Fibroblast of skin of left quadriceps (primary cell): Measurements from ENCODE around the gene OR6J1.
"Not testable (repeated sequence)": the region's sequence is repeated elsewhere in the genome, so short reads cannot be mapped to it uniquely, and the experiment has no call there.

Experiments
- DNase-seq, 2 experiments: peaks; one replicate each; pipeline ENCODE4 v3.0.0-alpha.2; 2013; ENCODE audit warnings: low read depth in 2 of 2

OR6J1 gene

DNA sequence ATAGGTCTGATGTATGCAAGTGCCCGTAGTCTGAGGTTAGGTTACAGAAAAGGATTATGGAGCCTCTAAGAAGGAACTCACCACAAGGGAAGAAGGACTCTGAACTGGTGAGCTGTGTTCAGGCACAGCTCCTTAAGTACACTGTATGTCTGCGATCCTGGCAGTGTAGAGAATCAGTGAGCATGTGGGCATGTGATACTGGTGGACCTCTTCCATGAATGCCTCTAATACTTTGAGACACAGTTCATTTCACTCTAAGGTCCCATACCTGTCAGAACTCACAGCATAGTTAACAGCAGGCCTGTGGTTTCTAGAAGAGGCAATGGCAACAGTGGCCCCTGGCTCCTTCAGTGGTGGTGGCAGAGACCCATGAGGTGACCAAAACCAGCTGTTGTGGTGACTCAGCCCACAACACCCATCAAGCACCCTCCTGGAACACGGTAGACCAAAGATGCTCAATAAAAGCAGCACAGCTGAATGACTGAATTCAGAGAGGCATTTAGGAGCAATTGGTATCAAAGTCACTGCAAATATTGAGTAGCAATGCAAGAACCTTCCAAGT, 6.9 kb upstream of the OR6J1 start:
- no peak for DNase-seq

DNA sequence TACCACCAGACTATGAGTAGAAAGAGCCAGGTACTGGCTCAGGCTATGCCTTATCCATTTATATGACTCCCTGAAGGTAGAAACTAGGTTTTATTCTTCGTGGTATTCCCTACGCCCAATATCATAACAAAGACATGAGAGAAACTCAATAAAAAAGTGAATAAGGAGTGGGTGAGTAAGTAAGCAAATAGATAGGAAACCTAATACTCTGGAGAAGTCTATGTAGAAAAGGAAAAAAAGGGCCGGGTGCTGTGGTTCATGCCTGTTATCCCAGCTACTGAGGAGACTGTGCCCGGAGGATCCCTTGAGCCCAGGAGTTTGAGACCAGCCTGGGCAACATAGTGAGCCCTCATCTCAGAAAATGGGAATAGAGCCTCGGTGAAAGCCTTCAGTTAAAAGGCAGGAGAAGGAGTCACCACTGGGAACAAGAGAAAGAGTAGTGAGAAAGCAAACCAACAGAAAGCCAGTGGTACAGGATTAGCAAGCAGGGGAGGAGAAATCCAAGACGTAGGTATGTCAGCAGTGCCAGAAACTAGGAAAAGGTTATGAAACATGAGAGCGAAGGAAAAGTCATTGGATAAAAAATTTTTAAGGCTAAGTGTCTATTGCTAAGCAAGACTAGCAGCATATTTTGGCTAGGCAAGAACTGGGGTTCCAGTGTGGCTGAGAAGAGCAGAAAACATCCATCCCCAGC, 6.0 kb upstream of the OR6J1 start:
- DNase-seq, result no peak

DNA sequence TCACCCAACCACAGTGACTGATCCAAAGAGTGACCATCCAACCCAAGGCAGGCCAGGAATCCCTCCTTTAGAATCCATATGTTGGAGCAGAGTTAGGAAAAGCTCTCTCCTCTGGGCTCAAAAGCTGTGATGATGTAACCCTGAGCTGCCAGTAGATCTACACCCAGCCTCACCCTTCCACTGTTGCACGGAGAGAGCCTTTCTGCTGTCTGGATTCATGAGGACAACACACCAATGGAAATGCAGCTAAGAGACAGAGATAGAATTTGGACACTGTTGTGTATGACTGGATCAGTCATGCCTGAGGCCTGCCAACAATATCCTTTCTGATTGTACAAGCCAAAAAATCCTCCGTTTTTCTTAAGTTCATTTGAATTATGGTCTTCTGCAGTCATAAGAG, 4.4 kb upstream of the OR6J1 start:
- DNase-seq, result no peak

DNA sequence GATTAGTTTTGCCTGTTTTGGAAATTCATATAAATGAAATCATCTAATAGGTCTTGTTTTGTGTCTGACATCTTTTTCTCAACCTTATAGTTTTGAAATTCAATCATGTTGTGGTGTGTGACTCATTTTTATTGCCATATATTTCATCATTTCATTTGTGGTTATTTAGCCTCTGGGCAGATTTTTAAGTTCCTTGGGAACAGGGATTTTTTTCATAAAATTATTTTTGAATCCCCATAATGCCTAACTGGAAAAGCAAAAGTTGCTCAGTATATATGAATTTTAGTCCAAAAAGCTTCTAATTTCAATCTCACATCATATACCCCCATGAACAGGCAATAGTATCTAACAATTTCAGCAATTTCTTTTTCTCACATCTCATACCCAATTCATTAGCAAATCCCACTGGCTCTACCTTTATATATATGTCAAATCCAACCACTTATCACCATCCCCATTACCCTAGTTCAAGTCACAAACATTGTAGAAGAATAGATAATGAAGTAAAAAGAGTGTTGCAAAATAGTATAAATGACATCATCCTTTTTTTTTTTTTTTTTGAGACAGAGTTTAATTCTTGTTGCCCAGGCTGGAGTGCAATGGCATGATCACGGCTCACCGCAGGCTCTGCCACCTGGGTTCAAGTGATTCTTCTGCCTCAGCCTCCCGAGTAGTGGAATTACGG, 2.6 kb upstream of the OR6J1 start:
- DNase-seq, result peak; percentile 67 to 77

DNA sequence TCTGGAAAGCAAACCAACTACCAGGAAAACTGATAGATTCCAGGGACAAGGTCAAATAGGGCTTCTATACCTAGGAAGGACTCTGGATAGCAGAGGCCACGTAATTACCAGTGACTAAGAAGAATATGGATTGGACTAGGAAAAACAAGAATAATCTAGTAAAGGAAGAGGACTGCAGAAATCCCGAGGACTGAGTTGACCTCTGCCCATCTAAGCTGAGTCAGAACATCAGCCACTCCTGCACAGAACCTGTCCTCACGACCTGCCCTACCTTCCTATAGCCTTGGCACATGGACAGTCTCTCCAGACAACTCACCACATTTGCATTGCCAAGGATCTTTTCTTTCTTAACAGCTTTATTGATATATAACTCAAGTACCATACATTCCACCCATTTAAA, 2.3 kb downstream of the OR6J1 start:
- no peak for DNase-seq

DNA sequence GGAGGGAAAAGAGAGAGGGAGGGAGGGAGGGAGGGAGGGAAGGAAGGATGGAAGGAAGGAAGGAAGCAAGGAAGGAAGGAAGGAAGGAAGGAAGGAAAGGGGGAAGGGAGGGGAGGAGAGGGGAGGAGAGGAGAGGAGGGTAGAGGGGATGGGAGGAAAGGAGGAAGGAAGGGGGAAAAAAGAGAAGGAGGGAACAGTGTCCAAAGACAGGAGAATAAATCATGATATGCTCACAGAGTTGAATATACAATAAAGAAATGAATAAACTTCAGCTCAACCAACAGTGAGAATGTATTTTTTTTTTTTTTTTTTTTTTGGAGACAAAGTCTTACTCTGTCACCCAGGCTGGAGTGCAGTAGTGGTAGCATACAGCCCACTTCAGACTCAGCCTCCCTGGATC, 4.0 kb downstream of the OR6J1 start:
- no peak for DNase-seq

DNA sequence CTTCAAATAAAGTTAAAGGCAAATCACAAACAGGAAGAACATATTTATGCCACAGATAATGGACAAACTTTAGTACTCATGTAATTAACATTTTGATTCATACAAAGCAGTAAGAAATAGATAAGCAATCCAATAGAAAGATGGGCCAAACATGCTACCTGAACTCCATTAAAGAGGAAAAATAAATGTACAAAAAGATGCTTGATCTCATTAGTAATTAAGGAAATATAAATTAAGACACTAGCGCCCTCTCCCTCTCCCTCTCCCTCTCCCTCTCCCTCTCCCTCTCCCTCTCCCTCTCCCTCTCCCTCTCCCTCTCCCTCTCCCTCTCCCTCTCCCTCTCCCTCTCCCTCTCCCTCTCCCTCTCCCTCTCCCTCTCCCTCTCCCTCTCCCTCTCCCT, 8.2 kb downstream of the OR6J1 start:
- DNase-seq, result not testable (repeated sequence)

DNA sequence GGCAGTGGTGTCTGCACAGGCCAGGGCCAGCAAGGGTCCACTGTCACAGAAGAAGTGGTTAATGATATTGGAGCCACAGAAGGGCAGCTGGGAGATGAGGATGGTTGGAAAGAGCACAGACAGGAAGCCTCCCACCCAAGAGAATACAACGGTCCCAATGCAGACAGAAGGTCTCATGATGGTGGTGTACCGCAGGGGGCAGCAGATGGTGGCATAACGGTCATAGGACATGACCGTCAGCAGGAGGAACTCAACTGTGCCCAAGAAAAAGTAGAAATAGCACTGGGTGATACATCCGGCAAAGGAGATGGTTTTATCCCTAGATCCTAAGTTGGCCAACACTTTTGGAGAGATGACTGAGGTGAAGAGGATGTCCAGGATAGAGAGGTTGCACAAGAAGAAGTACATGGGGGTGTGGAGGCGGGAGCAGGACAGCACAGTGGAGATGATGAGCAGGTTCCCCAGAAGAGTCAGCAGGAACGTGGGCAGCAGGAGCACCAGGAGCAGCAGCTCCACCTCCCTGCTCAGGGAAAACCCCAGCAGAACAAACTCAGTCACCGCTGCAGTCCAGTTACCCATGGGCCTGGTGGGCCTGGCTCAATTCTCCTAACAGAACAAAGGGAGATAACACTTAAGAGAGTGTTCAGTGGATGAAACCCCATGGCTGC, 9.8 kb downstream of the OR6J1 start:
- no peak for DNase-seq

DNA sequence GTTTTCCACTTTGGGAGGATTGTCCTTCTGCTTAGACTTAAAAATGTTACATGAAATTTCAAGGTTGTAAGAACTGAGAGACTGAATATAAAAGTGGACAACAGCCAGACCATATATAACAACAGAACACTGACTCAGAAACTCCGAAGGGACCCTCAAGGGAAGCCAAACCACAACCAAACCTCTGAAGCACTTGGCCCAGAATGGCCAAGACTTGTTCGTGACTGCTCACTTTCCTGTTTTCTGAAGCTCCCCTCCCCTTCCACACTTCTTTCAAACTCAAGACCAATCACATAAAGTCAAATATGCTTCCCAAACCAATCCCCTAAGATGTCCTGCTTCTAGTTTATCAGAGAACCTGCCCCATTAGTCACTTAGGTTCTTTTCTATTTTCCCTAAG, 13.7 kb downstream of the OR6J1 start:
- peak; percentile 55 to 59 for DNase-seq

DNA sequence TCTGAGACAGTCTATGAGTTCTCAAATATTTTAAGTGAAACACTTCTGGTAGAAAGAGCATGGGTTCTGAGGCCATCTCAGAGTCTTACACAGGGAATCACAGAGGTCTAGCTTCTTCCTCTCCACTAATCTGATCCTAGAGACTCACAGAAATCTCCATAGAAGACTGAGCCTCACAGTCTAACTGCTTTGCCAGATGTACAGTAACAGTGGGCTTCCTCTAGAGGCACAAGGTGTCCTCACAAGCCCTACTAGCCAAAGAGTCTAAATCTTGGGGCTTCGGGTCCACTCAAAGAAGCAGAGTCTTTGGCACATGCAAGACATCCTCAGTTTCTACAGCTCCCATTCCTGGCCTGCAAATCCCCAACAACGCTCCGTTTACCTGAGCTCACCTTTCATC, 14.1 kb downstream of the OR6J1 start:
- DNase-seq, result no peak

DNA sequence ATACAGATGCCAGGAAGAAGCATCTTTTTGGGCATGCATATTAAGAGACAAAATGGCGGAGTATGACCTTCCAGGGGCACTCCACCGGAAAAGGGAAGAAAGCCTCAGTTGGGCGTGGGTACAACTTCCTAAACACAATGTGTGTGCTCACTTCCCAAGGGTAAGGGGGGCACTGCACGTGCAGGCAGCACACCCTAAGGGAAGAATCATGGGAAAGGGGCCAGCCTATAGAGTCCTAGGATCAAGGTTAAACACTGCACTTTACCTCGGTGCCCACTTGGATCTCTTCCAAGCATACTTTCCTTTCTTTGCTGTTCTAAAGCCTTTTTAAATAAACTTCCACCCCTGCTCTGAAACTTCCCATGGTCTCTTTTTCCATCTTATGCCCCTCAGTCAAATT, 14.8 kb downstream of the OR6J1 start:
- no peak for DNase-seq

DNA sequence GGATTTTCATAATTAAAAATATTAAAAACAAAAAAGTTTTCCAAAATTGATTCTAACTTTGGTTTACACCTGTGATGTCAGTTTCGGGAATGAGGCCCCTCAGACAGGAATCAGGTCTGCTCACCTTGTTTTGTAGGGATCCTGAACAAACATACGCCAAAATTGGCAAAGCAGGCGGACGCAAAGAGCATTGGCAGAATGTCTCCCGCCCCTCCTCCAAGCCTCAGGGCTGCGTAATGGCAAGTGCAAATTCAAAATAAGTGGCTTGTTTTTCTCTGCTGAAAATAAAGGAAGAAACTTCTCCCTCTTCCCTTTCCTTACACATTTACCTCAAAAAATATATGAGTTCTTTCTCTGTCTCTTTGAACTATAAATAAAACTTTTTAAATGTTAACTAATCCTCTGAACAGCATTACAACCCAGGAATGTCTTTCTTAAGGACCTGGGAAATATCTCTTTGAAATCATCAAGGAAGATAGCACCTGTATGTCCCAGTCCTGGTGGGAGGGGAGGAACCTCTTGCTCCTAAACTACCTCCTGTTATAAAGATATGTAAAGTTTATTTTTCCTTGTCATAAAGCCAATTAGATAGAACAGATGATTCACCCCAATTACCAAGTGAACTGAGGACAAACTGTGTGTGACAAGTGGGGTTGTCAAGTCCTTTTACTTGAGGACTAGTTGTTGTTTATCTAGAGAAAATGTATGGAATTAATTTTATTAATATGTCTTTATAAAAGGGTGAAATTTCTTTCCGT, 16.5 kb downstream of the OR6J1 start:
- DNase-seq, result no peak

DNA sequence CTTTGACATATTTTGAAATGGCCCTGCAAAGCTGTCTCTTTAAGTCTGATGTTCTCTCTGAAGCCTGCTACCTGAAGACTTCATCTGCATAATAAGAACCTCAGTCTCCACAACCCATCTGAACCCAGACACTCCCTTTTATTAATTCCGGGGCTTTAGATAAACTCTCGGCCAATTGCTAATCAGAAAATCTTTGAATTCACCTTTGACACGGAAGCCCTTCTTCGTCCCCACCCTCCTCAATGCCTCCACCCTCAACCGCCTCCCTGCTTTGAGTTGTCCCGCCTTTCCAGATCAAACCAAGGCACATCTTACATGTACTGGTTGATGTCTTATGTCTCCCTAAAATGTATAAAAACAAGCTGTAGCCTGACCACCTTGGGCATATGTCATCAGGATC, 17.6 kb downstream of the OR6J1 start:
- DNase-seq, result no peak

DNA sequence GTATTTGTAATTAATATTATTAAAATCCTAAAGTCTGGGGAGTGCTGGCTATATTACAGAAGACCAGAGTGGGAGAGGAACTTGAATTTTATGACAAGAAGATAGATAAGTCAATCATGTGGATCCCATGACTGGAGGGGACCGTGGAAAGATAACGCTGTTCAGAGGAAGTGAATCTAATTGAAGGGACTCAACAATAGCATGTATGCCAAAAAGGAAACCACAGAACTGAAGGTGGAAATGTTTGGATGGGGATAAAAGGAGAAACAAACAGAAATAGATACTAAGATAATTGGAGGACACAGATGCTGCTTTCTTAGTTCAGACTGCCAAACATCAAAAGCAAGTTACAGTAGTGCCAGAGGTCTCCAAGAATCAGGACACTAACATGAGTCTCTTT, 21.1 kb downstream of the OR6J1 start:
- DNase-seq, result no peak

DNA sequence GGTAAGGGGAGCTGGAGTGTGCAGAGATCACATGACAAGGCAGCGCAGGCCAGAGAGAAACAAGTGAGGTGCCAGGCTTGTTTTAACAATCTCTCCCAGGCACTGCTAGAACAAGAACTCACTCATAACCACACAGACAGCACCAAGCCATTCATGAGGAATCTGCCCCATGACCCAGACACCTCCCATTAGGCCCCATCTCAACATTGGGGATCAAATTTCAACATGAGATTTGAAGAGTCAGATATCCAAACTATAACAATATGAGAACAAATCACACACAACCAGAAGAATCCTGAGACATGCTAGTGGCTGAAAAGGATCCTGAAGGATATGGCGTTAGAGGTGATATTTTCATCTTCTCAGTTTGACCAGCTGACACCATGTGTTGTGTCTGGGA, 21.9 kb downstream of the OR6J1 start:
- no peak for DNase-seq

DNA sequence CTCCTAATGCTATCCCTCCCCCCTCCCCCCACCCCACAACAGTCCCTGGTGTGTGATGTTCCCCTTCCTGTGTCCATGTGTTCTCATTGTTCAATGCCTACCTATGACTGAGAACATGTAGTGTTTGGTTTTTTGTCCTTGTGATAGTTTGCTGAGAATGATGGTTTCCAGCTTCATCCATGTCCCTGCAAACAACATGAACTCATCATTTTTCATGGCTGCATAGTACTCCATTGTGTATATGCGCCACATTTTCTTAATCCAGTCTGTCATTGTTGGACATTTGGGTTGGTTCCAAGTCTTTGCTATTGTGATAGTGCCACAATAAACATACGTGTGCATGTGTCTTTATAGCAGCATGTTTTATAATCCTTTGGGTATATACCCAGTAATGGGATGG, 28.4 kb downstream of the OR6J1 start:
- not testable (repeated sequence) for DNase-seq

DNA sequence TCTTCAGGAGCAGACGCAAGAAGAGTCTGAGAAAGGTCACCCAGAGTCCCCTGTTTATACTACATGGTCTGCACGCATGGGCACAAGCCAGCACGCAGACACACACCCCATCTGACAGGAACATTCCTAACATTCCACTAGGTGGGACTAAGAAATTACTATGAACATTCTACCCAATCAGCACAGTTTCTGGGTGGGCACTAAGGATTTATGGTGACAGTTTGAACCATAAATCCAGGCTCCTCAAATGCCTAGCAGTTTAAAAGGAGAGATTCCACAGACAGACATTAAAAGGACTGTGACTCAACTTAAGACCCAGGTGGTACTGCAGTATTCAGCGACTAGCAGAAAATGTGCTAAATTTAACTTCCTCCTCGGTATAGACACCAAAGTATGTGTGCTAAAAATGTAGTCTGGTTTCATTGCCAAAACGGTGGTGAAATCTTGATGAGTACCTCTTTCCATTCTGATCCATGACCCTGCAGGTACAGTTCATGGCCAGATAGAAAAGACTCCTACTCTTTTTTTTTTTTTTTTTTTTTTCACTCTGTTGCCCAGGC, 29.8 kb downstream of the OR6J1 start:
- DNase-seq, result peak; percentile 95 to 96

DNA sequence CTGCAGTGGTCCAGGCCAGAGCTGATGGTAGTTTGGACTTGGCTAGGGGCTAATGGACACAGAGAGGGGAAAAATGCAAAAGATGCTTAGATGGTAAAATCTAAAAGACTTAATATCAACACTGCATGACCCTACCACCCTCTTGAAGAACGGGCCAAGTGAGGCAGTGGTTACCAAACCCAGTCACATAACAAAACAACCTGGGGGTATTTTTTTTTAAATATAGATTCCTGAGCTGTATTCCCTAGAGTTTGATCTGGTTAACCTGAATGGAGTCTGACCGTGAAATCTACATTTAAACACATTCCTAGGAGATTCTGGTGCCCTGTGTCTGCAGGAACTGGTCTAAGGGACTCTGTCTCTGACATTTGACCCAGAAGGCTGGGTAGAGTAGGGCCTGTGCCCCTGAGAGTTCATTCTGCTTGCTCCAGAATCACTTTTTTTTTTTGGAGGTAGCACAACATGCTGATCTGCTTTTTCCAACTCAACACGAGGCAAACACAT, 30.4 kb downstream of the OR6J1 start:
- DNase-seq, result no peak

DNA sequence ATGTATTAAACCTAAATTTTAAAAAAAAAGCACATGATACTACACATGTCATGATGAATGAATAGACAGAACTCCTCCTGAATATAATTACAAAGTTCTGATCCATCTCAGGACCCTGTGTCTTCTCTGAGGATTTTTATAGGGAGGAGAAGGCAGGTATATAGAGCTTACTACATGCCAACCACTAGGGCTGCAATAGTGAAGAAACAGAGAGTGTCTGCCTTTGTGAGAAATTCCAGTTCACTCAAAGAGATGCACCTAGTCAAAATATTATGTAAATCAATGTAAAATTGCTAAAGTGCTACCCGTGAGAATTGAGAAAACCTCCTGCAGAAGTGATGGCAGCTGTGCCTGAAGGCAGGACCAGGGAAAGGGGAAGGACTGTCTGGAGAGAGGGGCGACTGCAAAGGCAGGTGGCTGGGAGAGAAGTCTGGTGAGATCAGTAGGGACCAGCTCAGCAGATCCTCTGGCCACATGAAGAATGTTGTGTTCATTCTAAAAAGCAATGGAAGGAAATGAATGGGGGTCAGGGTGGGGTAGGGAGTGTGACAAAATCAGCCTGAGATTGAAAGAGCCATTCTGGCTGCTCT, 31.0 kb downstream of the OR6J1 start:
- no peak for DNase-seq

DNA sequence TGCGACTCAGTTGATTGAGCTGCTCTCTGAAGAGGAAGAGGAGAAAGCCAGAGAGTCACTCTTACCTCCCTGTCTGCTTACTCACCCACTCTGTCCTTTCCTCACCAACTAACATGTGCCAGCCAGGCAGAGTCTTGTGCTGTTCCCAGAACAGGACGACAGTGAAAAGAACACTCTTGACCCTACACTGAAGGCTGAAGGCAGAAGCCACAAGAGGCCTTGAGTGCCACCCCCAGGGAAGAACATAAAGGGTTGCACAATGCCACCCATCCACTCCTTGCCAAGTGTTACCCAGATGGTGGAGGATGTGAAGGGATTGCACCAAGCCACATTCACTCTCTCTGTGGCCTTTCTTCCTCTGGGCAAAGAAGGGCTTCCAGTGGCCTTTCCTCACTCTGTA, 33.2 kb downstream of the OR6J1 start:
- no peak for DNase-seq

DNA sequence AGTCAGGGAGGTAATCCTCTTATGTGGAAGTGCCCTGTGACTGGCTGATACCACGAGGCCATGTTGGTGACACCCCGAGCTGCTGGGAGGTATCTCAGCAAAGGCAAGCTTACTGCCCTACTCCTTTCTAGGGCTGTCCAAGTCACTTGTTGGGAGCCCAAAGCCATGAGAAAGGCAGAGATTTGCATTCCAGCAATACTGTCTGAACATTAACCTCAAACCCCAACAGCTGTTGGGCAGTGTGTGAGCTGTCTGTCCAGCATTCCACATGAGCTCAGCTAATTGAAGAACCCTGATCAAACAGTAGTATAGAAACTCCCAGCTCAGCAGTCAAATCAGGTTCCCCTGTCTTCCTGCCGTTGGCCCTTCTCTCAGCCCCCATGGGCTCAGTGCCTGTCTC, 36.9 kb downstream of the OR6J1 start:
- DNase-seq, result no peak
